ENCODE results near the gene SEMA3A. TPM values are rescaled to one million over a fixed set of nuclear protein-coding genes. Genes with fewer than 3 reads are reported as not detected.

SEMA3A gene
- total RNA-seq, 2 donors from 2014 or later: not detected

DNA sequence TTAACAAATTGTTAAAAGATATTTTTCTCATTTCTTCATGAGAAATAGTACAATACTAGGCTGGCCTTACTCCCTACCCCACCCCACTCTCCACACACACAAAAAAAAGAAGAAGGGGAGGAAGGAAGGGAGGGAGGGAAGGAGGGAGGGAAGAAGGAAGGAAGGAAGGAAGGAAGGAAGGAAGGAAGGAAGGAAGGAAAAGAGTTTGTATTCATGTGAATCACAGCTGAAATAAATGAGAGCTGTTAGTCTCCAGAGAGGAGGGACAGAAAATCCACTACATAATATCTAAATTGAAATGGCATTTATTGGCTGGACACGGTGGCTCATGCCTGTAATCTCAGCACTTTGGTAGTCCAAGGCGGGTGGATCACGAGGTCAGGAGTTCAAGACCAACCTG lies 57.8 kb downstream of the SEMA3A start:
- Mint-ChIP-seq H3K4me1 (no peaks in the 10 kb centered on the region), H3K4me3 (no peak overlapping the region), H3K36me3 (ENCODE audit: low read depth) (no peaks in the 10 kb centered on the region), H3K27ac (no peak overlapping the region), H3K27me3 (no peaks in the 10 kb centered on the region)
- DNase-seq (no peak), ATAC-seq (no peak)
- H3K9me3 ChIP-seq (ENCODE audit: control insufficient read depth, low read length, poor library complexity, severe bottlenecking): no peaks in the 10 kb centered on the region

DNA sequence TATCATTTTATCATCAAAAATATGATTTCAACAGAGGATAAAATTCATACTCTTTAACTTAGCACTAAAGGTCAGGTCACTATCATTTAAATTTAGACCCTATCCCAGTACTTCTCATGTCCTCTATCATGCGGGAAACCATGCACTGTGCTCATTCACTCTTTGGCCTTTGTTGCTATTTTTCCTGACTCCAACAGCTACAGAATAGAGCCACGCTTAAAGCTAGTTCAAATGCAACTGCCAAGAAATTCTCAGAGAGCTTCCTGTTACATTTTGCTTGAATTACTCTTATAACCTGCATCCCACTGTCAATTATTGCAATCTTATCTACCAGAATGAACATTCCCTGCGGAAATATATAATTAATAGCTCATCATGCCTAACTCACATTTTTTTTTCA lies 58.3 kb downstream of the SEMA3A start:
- Mint-ChIP-seq H3K27me3 (no peaks in the 10 kb centered on the region), H3K4me1 (no peaks in the 10 kb centered on the region), H3K27ac (no peak overlapping the region), H3K4me3 (no peak overlapping the region), H3K36me3 (ENCODE audit: low read depth) (no peaks in the 10 kb centered on the region)
- no peak for DNase-seq
- H3K9me3 ChIP-seq (ENCODE audit: control insufficient read depth, low read length, poor library complexity, severe bottlenecking): no peaks in the 10 kb centered on the region
- no peak for ATAC-seq

DNA sequence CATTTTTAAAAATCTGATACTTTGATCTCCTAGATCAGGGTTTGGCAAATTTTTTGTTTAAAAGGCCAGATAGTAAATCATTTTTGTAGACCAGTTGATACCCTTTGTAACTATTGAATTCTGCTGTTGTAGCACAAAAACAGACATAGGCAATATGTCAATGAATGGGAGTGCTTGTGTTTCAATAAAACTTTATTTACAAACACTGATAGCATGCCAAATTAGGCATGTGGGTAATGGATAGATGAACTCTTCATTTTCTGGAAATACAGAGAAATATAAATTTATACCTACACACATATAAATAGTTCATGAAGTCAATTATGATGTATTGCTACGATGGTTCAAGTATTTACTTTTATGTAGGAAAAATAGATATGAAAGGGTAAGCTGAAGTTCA lies 60.4 kb downstream of the SEMA3A start:
- H3K4me1 Mint-ChIP-seq: no peaks in the 10 kb centered on the region
- no peak for ATAC-seq
- no peak for DNase-seq
- no peak overlapping the region for H3K27ac Mint-ChIP-seq
- H3K9me3 ChIP-seq (ENCODE audit: control insufficient read depth, low read length, poor library complexity, severe bottlenecking): no peaks in the 10 kb centered on the region
- H3K27me3 Mint-ChIP-seq: no peaks in the 10 kb centered on the region
- H3K36me3 Mint-ChIP-seq (ENCODE audit: low read depth): no peaks in the 10 kb centered on the region
- H3K4me3 Mint-ChIP-seq: no peak overlapping the region

DNA sequence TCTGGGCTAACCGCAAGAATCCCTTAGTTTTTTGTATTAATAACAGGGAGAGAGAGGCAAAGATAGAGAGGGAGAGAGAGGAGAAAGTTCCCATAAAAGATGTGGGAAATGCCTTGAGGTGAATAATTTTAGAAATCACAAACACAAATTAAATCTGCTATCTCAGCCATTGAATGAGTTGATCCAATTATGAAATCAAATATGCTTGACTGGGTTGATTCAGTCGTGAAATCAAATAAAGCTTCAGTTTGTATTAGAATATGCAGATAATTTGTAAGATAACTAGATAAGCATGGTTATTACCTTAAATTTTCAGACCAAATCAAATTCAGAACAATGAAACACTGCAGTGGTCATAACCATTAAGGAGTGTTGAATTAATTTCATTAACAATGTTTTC lies 68.9 kb downstream of the SEMA3A start:
- no peaks in the 10 kb centered on the region for H3K4me1 Mint-ChIP-seq
- no peaks in the 10 kb centered on the region for H3K27me3 Mint-ChIP-seq
- no peak overlapping the region for H3K4me3 Mint-ChIP-seq
- DNase-seq (no peak), ATAC-seq (no peak)
- no peak overlapping the region for H3K27ac Mint-ChIP-seq
- H3K36me3 Mint-ChIP-seq (ENCODE audit: low read depth): no peaks in the 10 kb centered on the region
- H3K9me3 ChIP-seq (ENCODE audit: control insufficient read depth, low read length, poor library complexity, severe bottlenecking): no peaks in the 10 kb centered on the region

DNA sequence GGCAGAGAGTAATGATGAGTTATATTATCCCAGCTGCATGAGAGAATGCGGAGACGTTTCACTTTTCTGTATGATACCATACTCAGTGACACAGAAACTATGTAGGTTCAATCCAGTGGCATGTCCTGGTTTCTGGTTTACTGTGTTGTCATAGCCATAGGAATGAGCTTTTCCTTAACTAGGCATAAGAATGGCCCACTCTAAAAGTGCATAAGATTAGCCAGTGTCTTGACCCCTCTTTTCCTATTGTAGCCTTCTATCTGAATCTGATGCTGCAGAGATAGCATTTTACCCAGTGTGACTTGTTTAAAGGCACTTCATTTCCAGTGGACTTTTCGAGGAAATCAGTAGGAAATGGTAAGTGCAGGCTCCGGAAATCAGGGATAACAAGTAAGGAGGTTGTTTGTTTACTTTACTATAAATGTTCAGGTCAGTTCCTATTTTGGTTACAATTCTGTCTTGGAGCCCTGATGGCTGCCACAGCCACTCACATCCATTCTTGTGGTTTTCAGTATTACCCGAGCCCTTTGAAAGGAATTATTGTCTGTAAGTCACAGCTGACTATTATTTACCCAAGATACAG lies 70.5 kb downstream of the SEMA3A start:
- H3K36me3 Mint-ChIP-seq (ENCODE audit: low read depth): no peaks in the 10 kb centered on the region
- H3K4me3 Mint-ChIP-seq: no peak overlapping the region
- H3K27me3 Mint-ChIP-seq: no peaks in the 10 kb centered on the region
- DNase-seq (no peak), ATAC-seq (no peak)
- H3K27ac Mint-ChIP-seq: no peak overlapping the region
- no peaks in the 10 kb centered on the region for H3K9me3 ChIP-seq (ENCODE audit: control insufficient read depth, low read length, poor library complexity, severe bottlenecking)
- H3K4me1 Mint-ChIP-seq: no peaks in the 10 kb centered on the region

DNA sequence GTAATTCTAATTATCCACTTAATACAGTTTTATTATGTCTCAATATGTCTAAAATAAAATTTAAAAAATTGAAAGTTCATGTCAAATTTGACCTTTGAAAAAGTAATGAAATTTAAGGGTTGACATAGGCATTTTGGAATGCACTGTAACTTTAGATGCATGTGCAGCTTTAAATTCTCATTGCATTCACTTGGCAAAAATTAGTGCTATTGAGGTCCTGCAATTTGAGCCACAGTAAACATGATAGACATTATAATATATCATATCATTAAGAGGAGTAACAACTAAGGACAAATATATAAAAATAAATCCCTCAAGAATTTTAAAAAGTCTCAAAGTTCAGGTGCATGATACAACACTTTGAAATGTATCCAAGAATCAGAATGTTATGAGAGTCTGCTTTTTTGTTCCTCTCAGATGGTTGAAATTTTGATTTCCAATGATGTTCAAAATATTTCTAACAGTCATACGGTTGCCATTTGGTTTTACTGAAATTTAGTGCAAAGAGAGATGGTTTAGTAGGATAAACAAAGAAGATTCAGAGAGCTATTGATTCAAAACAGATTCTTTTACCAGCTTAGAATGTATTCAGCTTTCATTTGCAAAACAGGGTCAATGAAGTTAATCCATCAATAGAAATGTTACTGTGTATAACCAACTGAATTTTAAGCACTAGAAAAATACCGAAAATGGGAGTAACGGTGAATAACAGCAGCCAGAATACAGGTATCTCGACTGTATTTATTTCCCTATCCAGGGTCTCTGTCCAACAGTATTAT lies 71.8 kb downstream of the SEMA3A start:
- Mint-ChIP-seq H3K36me3 (ENCODE audit: low read depth) (no peaks in the 10 kb centered on the region), H3K27me3 (no peaks in the 10 kb centered on the region), H3K27ac (no peak overlapping the region), H3K4me1 (no peaks in the 10 kb centered on the region), H3K4me3 (no peak overlapping the region)
- no peak for ATAC-seq
- DNase-seq: no peak
- no peaks in the 10 kb centered on the region for H3K9me3 ChIP-seq (ENCODE audit: control insufficient read depth, low read length, poor library complexity, severe bottlenecking)

DNA sequence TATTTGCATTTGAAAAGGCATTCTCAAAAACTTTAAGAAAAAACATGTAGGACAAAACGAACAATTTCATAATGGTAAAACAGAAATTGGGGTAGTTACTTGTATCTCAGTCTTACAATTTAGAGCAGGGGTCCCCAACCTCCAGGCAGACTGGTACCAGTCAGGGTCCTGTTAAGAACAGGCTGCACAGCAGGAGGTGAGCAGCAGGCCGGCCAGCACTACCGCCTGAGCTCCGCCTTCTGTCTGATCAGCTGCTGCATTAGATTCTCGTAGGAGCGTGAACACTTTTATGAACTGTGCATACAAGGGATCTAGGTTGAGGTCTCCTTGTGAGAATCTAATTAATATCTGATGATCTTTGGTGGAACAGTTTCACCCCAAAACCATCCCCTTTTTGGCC lies 77.3 kb downstream of the SEMA3A start:
- no peak overlapping the region for H3K27ac Mint-ChIP-seq
- no peaks in the 10 kb centered on the region for H3K36me3 Mint-ChIP-seq (ENCODE audit: low read depth)
- no peak for ATAC-seq
- DNase-seq: no peak
- no peaks in the 10 kb centered on the region for H3K9me3 ChIP-seq (ENCODE audit: control insufficient read depth, low read length, poor library complexity, severe bottlenecking)
- no peaks in the 10 kb centered on the region for H3K4me1 Mint-ChIP-seq
- no peaks in the 10 kb centered on the region for H3K27me3 Mint-ChIP-seq
- H3K4me3 Mint-ChIP-seq: no peak overlapping the region

DNA sequence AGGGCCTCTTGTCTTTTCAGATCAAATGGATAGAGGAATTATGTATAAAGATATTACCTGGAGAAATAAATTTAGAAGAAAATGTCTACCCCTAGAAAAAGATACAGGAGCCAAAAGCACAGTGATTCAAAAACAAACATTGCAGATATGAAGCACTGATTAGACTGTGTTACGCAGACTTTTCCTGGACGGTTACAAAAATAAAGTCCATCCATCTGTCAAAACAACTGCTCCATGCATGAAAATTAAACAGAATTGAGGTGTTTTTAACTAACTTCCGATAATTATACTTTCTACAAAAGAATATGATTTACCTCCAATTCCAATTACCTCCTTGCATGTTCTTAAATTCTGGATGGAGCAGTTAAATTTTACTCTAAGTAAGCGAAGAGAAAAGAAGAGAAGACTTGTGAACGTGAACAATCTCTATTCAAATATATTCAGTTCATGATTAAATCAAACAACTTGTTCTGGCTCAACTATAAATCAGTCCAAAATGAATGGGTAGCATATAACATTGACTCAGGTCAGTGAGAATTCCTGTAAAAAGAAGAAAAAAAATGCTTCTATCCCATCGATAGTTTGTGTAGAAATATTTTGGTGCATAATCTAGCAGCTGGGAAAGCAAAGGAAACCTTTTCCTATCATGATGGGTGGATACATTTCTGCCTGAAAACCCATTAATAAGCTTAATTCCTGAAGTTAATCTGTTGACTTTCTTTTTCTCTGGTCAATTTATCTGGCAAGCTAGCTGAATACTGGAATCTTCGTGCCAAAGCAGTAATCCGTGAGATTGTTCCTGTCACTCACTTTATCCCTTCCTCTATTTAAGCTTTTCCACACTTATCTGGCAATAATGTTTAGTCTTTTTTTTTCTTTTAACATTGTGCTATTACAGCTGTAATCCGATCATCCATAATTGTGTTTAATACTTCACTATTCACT lies 80.4 kb downstream of the SEMA3A start:
- ATAC-seq (no peak), DNase-seq (no peak)
- Mint-ChIP-seq H3K4me1 (no peaks in the 10 kb centered on the region), H3K36me3 (ENCODE audit: low read depth) (no peaks in the 10 kb centered on the region), H3K27me3 (no peaks in the 10 kb centered on the region), H3K4me3 (no peak overlapping the region), H3K27ac (no peak overlapping the region)
- H3K9me3 ChIP-seq (ENCODE audit: control insufficient read depth, low read length, poor library complexity, severe bottlenecking): no peaks in the 10 kb centered on the region

DNA sequence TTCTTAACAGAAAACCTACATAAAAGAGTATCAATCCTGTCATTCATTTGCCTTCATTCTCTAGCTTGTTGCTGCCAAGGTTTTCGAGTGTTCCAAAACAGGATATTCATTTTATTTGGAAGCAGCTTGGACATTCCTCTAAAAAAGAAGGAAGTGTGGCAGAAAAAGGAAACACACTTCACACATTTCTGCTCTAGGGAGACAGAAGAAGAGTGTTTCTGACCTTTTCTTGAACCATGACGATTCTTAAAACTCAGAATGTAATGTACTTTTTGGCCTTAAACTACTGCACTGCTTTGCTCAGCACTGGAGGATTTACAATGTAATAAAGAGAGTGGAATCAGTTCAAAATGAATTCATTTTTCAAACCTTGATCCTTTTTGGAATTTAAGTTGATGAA lies 81.3 kb downstream of the SEMA3A start:
- DNase-seq (no peak), ATAC-seq (no peak)
- no peak overlapping the region for H3K27ac Mint-ChIP-seq
- H3K4me3 Mint-ChIP-seq: no peak overlapping the region
- H3K4me1 Mint-ChIP-seq: no peaks in the 10 kb centered on the region
- no peaks in the 10 kb centered on the region for H3K36me3 Mint-ChIP-seq (ENCODE audit: low read depth)
- H3K27me3 Mint-ChIP-seq: no peaks in the 10 kb centered on the region
- H3K9me3 ChIP-seq (ENCODE audit: control insufficient read depth, low read length, poor library complexity, severe bottlenecking): no peaks in the 10 kb centered on the region

DNA sequence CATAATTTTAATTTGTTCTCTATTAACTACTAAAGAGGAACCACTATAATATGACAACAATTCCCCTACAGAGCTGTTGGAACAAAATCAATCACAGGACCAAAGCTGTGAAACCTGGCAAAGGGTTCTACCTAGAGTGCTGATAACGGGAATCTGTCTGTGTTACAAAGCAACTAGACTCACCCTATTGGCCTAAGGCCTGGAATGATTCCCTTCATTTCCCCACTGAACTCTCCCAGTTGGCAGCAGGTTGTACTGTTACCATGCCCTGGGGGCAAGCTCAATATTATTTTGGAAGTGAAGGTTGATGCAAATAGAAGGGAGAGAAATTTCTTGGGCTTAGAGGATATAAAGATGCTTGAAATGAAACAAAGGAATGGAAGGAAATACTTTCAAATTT lies 81.8 kb downstream of the SEMA3A start:
- no peak for ATAC-seq
- Mint-ChIP-seq H3K36me3 (ENCODE audit: low read depth) (no peaks in the 10 kb centered on the region), H3K27ac (no peak overlapping the region), H3K4me1 (no peaks in the 10 kb centered on the region), H3K27me3 (no peaks in the 10 kb centered on the region), H3K4me3 (no peak overlapping the region)
- H3K9me3 ChIP-seq (ENCODE audit: control insufficient read depth, low read length, poor library complexity, severe bottlenecking): no peaks in the 10 kb centered on the region
- no peak for DNase-seq

DNA sequence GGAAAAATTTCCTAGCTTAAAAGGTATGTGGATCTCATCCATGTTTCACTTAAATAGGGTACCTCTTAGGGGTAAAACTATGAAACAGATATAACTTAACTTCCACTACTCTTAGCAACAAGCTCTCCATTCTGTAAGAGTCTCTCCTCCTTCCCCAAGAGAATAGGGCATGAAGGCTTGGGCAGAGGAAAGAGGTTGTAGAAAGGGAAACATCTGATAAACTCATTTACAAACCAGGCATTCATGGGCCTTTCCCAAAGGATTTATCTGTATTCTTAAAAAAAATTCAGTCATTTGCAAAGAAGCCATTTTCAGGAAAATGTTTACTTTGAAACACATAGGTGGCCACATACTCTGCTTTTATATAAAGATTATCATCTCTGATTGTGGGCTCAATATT lies 82.7 kb downstream of the SEMA3A start:
- Mint-ChIP-seq H3K27ac (no peak overlapping the region), H3K4me1 (no peaks in the 10 kb centered on the region), H3K4me3 (no peak overlapping the region), H3K36me3 (ENCODE audit: low read depth) (no peaks in the 10 kb centered on the region), H3K27me3 (no peaks in the 10 kb centered on the region)
- H3K9me3 ChIP-seq (ENCODE audit: control insufficient read depth, low read length, poor library complexity, severe bottlenecking): no peaks in the 10 kb centered on the region
- ATAC-seq: no peak
- no peak for DNase-seq

DNA sequence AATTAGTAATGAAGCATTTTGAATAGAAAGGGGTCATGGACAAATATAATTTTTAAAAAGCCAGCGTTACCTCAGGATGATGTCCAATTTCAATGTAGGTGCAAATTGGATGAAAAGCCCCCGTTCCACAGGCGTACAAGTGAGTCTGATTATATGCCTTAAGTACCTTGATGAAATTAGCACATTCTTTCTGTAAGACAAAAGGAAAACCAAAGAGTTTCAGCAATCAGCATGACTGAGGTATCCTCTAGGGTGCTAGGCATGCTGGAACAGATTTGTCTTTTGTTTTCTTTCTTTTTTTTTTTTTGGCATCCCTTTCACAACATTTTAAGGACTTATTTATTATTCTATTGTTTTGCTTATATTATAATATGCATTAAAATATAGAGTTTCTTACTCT lies 84.2 kb downstream of the SEMA3A start:
- H3K36me3 Mint-ChIP-seq (ENCODE audit: low read depth): no peaks in the 10 kb centered on the region
- no peaks in the 10 kb centered on the region for H3K4me1 Mint-ChIP-seq
- no peaks in the 10 kb centered on the region for H3K9me3 ChIP-seq (ENCODE audit: control insufficient read depth, low read length, poor library complexity, severe bottlenecking)
- H3K4me3 Mint-ChIP-seq: no peak overlapping the region
- DNase-seq: no peak
- H3K27ac Mint-ChIP-seq: no peak overlapping the region
- no peaks in the 10 kb centered on the region for H3K27me3 Mint-ChIP-seq
- no peak for ATAC-seq

DNA sequence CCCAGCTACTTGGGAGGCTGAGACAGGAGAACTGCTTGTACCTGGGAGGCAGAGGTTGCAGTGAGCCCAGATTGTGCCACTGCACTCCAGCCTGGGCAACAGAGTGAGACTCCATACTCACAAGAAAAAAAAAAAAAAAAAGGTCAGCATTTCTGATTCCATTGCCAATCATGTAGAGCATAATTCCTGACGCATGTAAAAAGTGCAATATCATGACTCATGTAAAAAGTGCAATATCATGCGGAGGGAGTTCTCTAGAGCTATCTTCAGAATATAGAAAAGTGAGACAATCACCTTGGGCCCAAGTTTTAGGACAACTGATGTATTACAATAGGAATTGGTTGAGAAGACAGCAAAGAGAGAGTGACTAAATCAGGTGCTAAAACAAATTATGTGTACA lies 85.8 kb downstream of the SEMA3A start:
- Mint-ChIP-seq H3K4me3 (no peak overlapping the region), H3K36me3 (ENCODE audit: low read depth) (no peaks in the 10 kb centered on the region), H3K27me3 (no peaks in the 10 kb centered on the region), H3K27ac (no peak overlapping the region), H3K4me1 (no peaks in the 10 kb centered on the region)
- H3K9me3 ChIP-seq (ENCODE audit: control insufficient read depth, low read length, poor library complexity, severe bottlenecking): no peaks in the 10 kb centered on the region
- ATAC-seq (no peak), DNase-seq (no peak)

Data from T-helper 17 cell (primary cell).